HG03045 (cell line): Measurements from ENCODE around the gene ZFR2.
"Not testable (repeated sequence)": the region's sequence is repeated elsewhere in the genome, so short reads cannot be mapped to it uniquely, and the experiment has no call there.

Experiments
- ATAC-seq: cut with Tn5 transposase; IDR thresholded peaks from one replicate; pipeline ENCODE4 v1.9.1; 2021; ENCODE audit warnings: mild to moderate bottlenecking, moderate library complexity; ENCODE audit not compliant: unreplicated experiment

ZFR2 gene

GRCh38 chr19:3879656-3880055 lies 10.8 kb upstream of the ZFR2 start:
- no peak for ATAC-seq

- ATAC-seq = not testable (repeated sequence)
Observed at GRCh38 chr19:3874695-3875094, 5.9 kb upstream of the ZFR2 start.

- no peak for ATAC-seq
Observed at GRCh38 chr19:3873151-3873550, 4.3 kb upstream of the ZFR2 start.

GRCh38 chr19:3867971-3868769 lies 668 bp downstream of the ZFR2 start:
- ATAC-seq = no peak

- no peak for ATAC-seq
Observed at GRCh38 chr19:3866910-3867638, 1.8 kb downstream of the ZFR2 start.

- ATAC-seq = no peak
Observed at GRCh38 chr19:3863648-3864047, 5.2 kb downstream of the ZFR2 start.

GRCh38 chr19:3862826-3863500 lies 5.9 kb downstream of the ZFR2 start:
- ATAC-seq = no peak

GRCh38 chr19:3860499-3860898 lies 8.3 kb downstream of the ZFR2 start:
- ATAC-seq = no peak

GRCh38 chr19:3857449-3858003 lies 11.3 kb downstream of the ZFR2 start:
- no peak for ATAC-seq

GRCh38 chr19:3855320-3855719 lies 13.5 kb downstream of the ZFR2 start:
- ATAC-seq = no peak

GRCh38 chr19:3852614-3853254 lies 16.1 kb downstream of the ZFR2 start:
- ATAC-seq = no peak

GRCh38 chr19:3852177-3852511 lies 16.7 kb downstream of the ZFR2 start:
- no peak for ATAC-seq

GRCh38 chr19:3851254-3852176 lies 17.3 kb downstream of the ZFR2 start:
- ATAC-seq = no peak

GRCh38 chr19:3850320-3850972 lies 18.4 kb downstream of the ZFR2 start:
- no peak for ATAC-seq

- ATAC-seq = no peak
Observed at GRCh38 chr19:3849787-3850186, 19.1 kb downstream of the ZFR2 start.

GRCh38 chr19:3849092-3849491 lies 19.7 kb downstream of the ZFR2 start:
- no peak for ATAC-seq

GRCh38 chr19:3844596-3844995 lies 24.2 kb downstream of the ZFR2 start:
- no peak for ATAC-seq

- no peak for ATAC-seq
Observed at GRCh38 chr19:3842948-3843347, 25.9 kb downstream of the ZFR2 start.

- ATAC-seq = no peak
Observed at GRCh38 chr19:3840804-3841203, 28.0 kb downstream of the ZFR2 start.

GRCh38 chr19:3839941-3840340 lies 28.9 kb downstream of the ZFR2 start:
- ATAC-seq = no peak
